Activated CD4-positive, alpha-beta T cell treated with anti-CD3 and anti-CD28 coated beads for 48 hours (primary cell): Measurements from ENCODE around the gene ASIP.
A peak's percentile ranks its signal among the peaks of the same experiment; 100 is the strongest.

Experiments
- DNase-seq: peaks from one replicate; pipeline ENCODE4 v3.0.0-alpha.2; 2020

Gene ASIP

GRCh38 chr20:34312544-34313217 is 71.5 kb downstream of the ASIP start:
- DNase-seq = peak; percentile 93

- DNase-seq = no peak
Observed at GRCh38 chr20:34315236-34315635, 74.0 kb downstream of the ASIP start.

DNA sequence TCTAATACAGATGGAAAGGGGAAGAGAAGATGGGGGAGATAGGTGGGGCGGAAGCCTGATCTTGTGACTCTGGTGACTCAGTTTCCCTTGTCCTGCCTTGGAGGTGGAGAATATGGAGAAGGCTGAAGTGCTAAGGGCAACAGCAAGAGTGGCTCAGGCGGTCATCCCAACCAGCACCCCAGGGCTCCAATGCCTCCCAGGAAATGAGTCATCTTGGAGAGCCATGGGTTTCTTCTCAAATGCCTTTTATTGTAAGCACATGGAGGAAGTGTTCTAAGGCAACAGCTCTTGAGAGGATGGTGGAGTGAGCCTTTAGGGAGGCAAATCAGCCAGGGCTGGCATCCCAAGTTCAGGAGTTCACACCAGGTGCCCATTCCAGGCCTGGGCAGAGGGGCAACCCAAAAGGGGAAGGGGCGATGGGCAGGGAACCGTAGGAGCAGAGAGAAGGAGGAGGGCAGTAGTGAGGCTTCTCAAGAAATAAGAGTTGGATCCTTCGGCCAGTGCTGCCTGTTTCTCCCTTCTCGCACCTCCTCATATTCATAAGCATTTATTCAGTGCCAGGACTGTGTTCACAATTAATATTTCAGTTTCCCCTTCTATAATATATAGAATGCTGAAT is 75.1 kb downstream of the ASIP start:
- DNase-seq = no peak
